HepG2 (cell line): ENCODE results near the gene PRKN. TPM values are rescaled to one million over a fixed set of nuclear protein-coding genes. Genes with fewer than 3 reads are reported as not detected.

ENCODE experiments used
- ATAC-seq: fragments of 200-7000 bp; cut with Tn5 transposase; 3 replicates; pipeline ENCODE4 v1.9.1; 2020; ENCODE audit warnings: mild to moderate bottlenecking, moderate library complexity
- BruUV-seq: library from RNA; stranded (reverse); fragments of 400-500 nt; replicated peaks from 2 replicates; lab custom pipeline; 2021; lab: Mats Ljungman, UMichigan
- CTCF ChIA-PET: fragments of 300-600 bp; formaldehyde crosslinking; extraction: SDS; loops from one replicate; lab custom pipeline; 2021; ENCODE audit warnings: low total read pairs, inconsistent platforms, low intra/inter-chr PET ratio; lab: Yijun Ruan, JAX
- POLR2A ChIA-PET: fragments of 350-600 bp; sonication (Branson Sonifier 250); formaldehyde crosslinking; loops from one replicate; lab custom pipeline; 2020; ENCODE audit warnings: antibody characterized with exemption, inconsistent platforms; lab: Yijun Ruan, JAX
- DNase-seq: peaks from one replicate; pipeline ENCODE4 v3.0.0-alpha.2; 2015; ENCODE audit warnings: low spot score
- FAIRE-seq: peaks from 3 replicates; lab custom pipeline; 2011; peaks lifted over from hg19 to GRCh38; lab: Jason Lieb, UNC
- H2AFZ ChIP-seq: one replicate; pipeline ENCODE4 v1.6.1; 2011; ENCODE audit warnings: low read length, inconsistent platforms
- H3K27ac ChIP-seq: fragments of 300-600 bp; 3 replicates; pipeline ENCODE4 v1.8.0; 2011; ENCODE audit warnings: mixed run types, mild to moderate bottlenecking, mixed read lengths, low read length, inconsistent platforms; ENCODE audit not compliant: insufficient read depth; ENCODE audit errors: extremely low read length
- H3K27me3 ChIP-seq, 2 experiments: fragments of 200-600 bp in 1 of 2; 2 replicates in 1 of 2; 3 replicates in 1 of 2; pipeline versions ENCODE4 v1.6.0 to v1.8.0; 2011; ENCODE audit warnings: low read length in 2 of 2, mild to moderate bottlenecking in 2 of 2, moderate library complexity in 2 of 2, inconsistent platforms in 1 of 2; ENCODE audit not compliant: insufficient read depth in 2 of 2, control insufficient read depth in 1 of 2
- H3K36me3 ChIP-seq, 2 experiments: fragments of 200-600 bp in 1 of 2; replicated peaks in 1 of 2; 2 replicates in 1 of 2; 3 replicates in 1 of 2; pipeline versions ENCODE4 v1.5.1 to v1.8.0; 2011; ENCODE audit warnings: low read length in 2 of 2, inconsistent platforms in 1 of 2; ENCODE audit not compliant: insufficient read depth in 2 of 2, control insufficient read depth in 1 of 2
- H3K4me1 ChIP-seq: 2 replicates; pipeline ENCODE4 v1.5.1; 2012; ENCODE audit warnings: low read length, inconsistent platforms; ENCODE audit not compliant: insufficient read depth
- H3K4me2 ChIP-seq: 2 replicates; pipeline ENCODE4 v1.6.0; 2011; ENCODE audit warnings: low read depth, low read length, inconsistent platforms
- H3K4me3 ChIP-seq, 3 experiments: fragments of 200-600 bp in 1 of 3; sonication (generic), shearing (Covaris generic) in 1 of 3; replicated peaks in 1 of 3; 2 replicates each; pipeline ENCODE4 v1.5.1; 2011 to 2016; ENCODE audit warnings: low read length in 3 of 3, inconsistent platforms in 2 of 3, low read depth in 2 of 3, mild to moderate bottlenecking in 2 of 3, control low read depth in 1 of 3, mixed read lengths in 1 of 3; ENCODE audit not compliant: insufficient read depth in 1 of 3
- H3K79me2 ChIP-seq: one replicate; pipeline ENCODE4 v1.6.1; 2011; ENCODE audit warnings: low read length, inconsistent platforms; ENCODE audit not compliant: insufficient read depth
- H3K9ac ChIP-seq: 2 replicates; pipeline ENCODE4 v1.6.0; 2011; ENCODE audit warnings: mild to moderate bottlenecking, low read depth, low read length, inconsistent platforms; ENCODE audit not compliant: insufficient read depth
- H3K9me3 ChIP-seq: 2 replicates; pipeline ENCODE4 v1.5.1; 2012; ENCODE audit warnings: mild to moderate bottlenecking, low read length
- H4K20me1 ChIP-seq: 2 replicates; pipeline ENCODE4 v1.6.0; 2011; ENCODE audit warnings: inconsistent platforms, mild to moderate bottlenecking, low read length, moderate library complexity; ENCODE audit not compliant: insufficient read depth
- AHR ChIP-seq: IDR thresholded peaks from 2 replicates; pipeline ENCODE4 v1.6.1; 2018; ENCODE audit warnings: missing genetic modification reagents, missing compliant biosample characterization
- CHD2 ChIP-seq: IDR thresholded peaks from 2 replicates; pipeline ENCODE4 v1.6.1; 2011; ENCODE audit warnings: low read depth, low read length, improper control_type of control experiment
- FOXK2 ChIP-seq: fragments of 450-650 bp; IDR thresholded peaks from 2 replicates; pipeline ENCODE4 v1.6.1; 2016
- HMG20A ChIP-seq: IDR thresholded peaks from 2 replicates; pipeline ENCODE4 v1.6.1; 2016; ENCODE audit warnings: borderline replicate concordance
- HNF4G ChIP-seq, 2 experiments: sonication (generic) in 1 of 2; formaldehyde crosslinking in 1 of 2; IDR thresholded peaks; 2 replicates each; pipeline versions ENCODE4 v1.4.0 to v1.6.1; 2011 to 2020; ENCODE audit warnings: borderline replicate concordance in 2 of 2, low read depth in 2 of 2, mild to moderate bottlenecking in 2 of 2, low read length in 1 of 2, missing genetic modification reagents in 1 of 2, moderate library complexity in 1 of 2
- HOXA3 ChIP-seq: sonication (generic); formaldehyde crosslinking; IDR thresholded peaks from 2 replicates; pipeline ENCODE4 v1.5.0; 2020; ENCODE audit warnings: missing genetic modification reagents
- SSRP1 ChIP-seq: IDR thresholded peaks from 2 replicates; pipeline ENCODE4 v1.6.1; 2016; ENCODE audit warnings: control low read depth
- STAT5B ChIP-seq: sonication (generic); formaldehyde crosslinking; IDR thresholded peaks from 2 replicates; pipeline ENCODE4 v1.4.0; 2020; ENCODE audit warnings: missing genetic modification reagents
- TBP ChIP-seq: sonication (generic); formaldehyde crosslinking; IDR thresholded peaks from 2 replicates; pipeline ENCODE4 v1.5.0; 2020; ENCODE audit warnings: missing genetic modification reagents
- TEAD2 ChIP-seq: sonication (generic); formaldehyde crosslinking; IDR thresholded peaks from 2 replicates; pipeline ENCODE4 v1.9.0; 2021; ENCODE audit warnings: missing genetic modification reagents
- THAP7 ChIP-seq: sonication (generic); formaldehyde crosslinking; IDR thresholded peaks from 2 replicates; pipeline ENCODE4 v1.8.1; 2023; ENCODE audit warnings: mild to moderate bottlenecking, missing genetic modification reagents
- ZBTB42 ChIP-seq: sonication (generic); formaldehyde crosslinking; IDR thresholded peaks from 2 replicates; pipeline ENCODE4 v1.5.0; 2020; ENCODE audit warnings: mild to moderate bottlenecking, missing genetic modification reagents
- ZFYVE20 ChIP-seq: sonication (generic); formaldehyde crosslinking; IDR thresholded peaks from 2 replicates; pipeline ENCODE4 v1.8.0; 2023; ENCODE audit warnings: low read depth, mild to moderate bottlenecking, moderate library complexity, missing genetic modification reagents, borderline replicate concordance
- ZNF326 ChIP-seq: sonication (generic); formaldehyde crosslinking; IDR thresholded peaks from 2 replicates; pipeline ENCODE4 v1.4.0; 2020; ENCODE audit warnings: missing genetic modification reagents, borderline replicate concordance
- WGBS: methylation state at CpG from one replicate; pipeline ENCODE4 v1.1.6; 2017; ENCODE audit warnings: low lambda C conversion rate; 5-methylcytosine and 5-hydroxymethylcytosine counted together
- in situ Hi-C: cut with HindIII; loops from 2 replicates; pipeline ENCODE4 v1.10.0; 2017; ENCODE audit warnings: low pct_unique_long_range_greater_than_20kb; ENCODE audit not compliant: extremely low pct_ligation_motif_present
- intact Hi-C: fragments of 100-400 bp; cut with micrococcal nuclease; formaldehyde crosslinking; loops from one replicate; pipeline ENCODE4 v1.10.0; 2022; ENCODE audit not compliant: unreplicated experiment
- polyA plus RNA-seq, 8 experiments: library from polyadenylated mRNA; depleted of rRNA in 3 of 8; stranded (reverse) in 7 of 8; unstranded in 1 of 8; fragments of >200 nt; fragmentation: Illumina TruSeq in 4 of 8; extraction: Trizol in 4 of 8; gene quantifications; 2 replicates each; pipeline versions ENCODE4 v1.2.1 to v1.2.3, GENCODE V29; 2011 to 2016; ENCODE audit warnings: low read depth in 4 of 8, missing spikeins in 1 of 8, mixed read lengths in 1 of 8; ENCODE audit not compliant: insufficient read depth in 1 of 8
- total RNA-seq, 5 experiments: library from RNA; depleted of rRNA; stranded (reverse); fragments of >200 nt; fragmentation: Illumina TruSeq; extraction: Trizol; gene quantifications; 2 replicates each; pipeline ENCODE4 v1.2.3, GENCODE V29; 2016; ENCODE audit warnings: low read depth in 1 of 5
- TF ChIP-seq, protein P1 (sequence below): sonication (generic); formaldehyde crosslinking; IDR thresholded peaks from 2 replicates; pipeline ENCODE4 v1.9.0; 2021; ENCODE audit warnings: missing genetic modification reagents, mild to moderate bottlenecking, borderline replicate concordance
- TF ChIP-seq, protein P2 (sequence below): IDR thresholded peaks from 2 replicates; pipeline ENCODE4 v1.6.1; 2016; ENCODE audit warnings: mild to moderate bottlenecking
- TF ChIP-seq, protein P3 (sequence below): sonication (generic); formaldehyde crosslinking; conservative IDR thresholded peaks from 2 replicates; pipeline ENCODE4 v1.4.0; 2020; ENCODE audit warnings: missing genetic modification reagents

PRKN gene
- total and polyA plus RNA-seq, 2 of the 13 experiments (the other 11 are each of a cell fraction or from before 2014, with no cell fraction given): 0.31 to 0.44 TPM

DNA sequence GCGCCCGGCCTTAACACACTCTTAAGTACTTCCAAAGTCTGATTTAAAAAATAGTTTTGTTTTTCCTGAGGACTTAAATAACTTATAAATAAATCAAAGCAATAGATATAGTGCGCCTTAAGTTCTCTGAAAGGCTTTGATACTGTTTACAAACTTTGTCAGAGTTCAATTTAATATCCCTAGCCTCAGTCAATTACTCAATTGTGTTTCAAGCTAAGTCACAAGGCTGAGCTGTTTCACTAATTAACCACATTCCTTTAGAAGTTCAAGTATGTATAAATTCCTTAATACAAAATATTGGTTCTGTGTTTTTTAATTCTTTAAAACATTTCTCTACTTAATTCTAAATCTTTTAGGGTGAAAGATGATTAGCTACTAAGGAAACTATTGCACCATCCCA lies 1275.3 kb downstream of the PRKN start (continued):
- TF ChIP-seq HNF4G (IDR thresholded peaks at IDR 0.05; ENCODE audit: borderline replicate concordance, low read depth, low read length): no peak
- TF ChIP-seq HNF4G (CRISPR knock-in tag; IDR thresholded peaks at IDR 0.05; ENCODE audit: borderline replicate concordance, low read depth): no peak
- TF ChIP-seq HMG20A (CRISPR knock-in tag): no peak
- TF ChIP-seq FOXK2: no peak
- no peak for TF ChIP-seq AHR (CRISPR knock-in tag)
- no peak for TF ChIP-seq SSRP1 (CRISPR knock-in tag)
- no peak for TF ChIP-seq CHD2

DNA sequence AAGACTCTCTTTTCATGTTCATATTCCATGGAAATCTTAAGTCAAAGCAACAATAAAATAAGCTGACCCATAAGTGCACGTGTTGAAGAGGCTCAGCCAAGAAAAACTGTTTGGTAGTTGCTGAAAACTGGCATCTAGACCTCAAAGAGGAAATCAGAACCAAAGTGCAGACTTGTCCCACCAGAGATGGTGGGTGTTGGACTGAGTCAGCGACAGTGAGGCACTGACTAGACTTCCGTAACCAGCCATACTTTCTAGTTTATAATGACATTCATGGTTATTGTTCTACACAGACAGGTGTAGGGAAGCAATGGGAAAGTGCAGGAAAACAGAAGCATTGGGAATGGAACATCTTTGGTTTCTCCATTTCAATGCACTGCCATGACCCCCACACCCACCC lies 1278.0 kb downstream of the PRKN start:
- 45% methylated on average over 3 of the region's 3 CpGs for WGBS
- no peak for FAIRE-seq
- no peaks in the 10 kb centered on the region for H3K9me3 ChIP-seq
- H3K36me3 ChIP-seq: no peaks in the 10 kb centered on the region
- no peaks in the 10 kb centered on the region; the same call in 1 of the 2 replicates for H4K20me1 ChIP-seq
- peaks cover 0 to 23% of the 10 kb centered on the region in 2 experiments; a peak in 4 of 5 replicates for H3K27me3 ChIP-seq
- H3K9ac ChIP-seq: no peak overlapping the region
- no TSS peak for BruUV-seq
- in situ Hi-C loops (no loop called here), intact Hi-C loops (no loop called here)
- H3K27ac ChIP-seq: no peak overlapping the region
- ChIA-PET POLR2A (no interaction called here), CTCF (no interaction called here)
- H3K4me2 ChIP-seq: no peak overlapping the region
- no peaks in the 10 kb centered on the region for H3K79me2 ChIP-seq
- DNase-seq: no peak
- no peak for ATAC-seq
- no peak overlapping the region for H3K4me3 ChIP-seq
- H3K4me1 ChIP-seq: no peaks in the 10 kb centered on the region
- H2AFZ ChIP-seq: no peak overlapping the region
- no peak for TF ChIP-seq TEAD2
- TF ChIP-seq FOXK2: no peak
- TF ChIP-seq, protein P1, sequence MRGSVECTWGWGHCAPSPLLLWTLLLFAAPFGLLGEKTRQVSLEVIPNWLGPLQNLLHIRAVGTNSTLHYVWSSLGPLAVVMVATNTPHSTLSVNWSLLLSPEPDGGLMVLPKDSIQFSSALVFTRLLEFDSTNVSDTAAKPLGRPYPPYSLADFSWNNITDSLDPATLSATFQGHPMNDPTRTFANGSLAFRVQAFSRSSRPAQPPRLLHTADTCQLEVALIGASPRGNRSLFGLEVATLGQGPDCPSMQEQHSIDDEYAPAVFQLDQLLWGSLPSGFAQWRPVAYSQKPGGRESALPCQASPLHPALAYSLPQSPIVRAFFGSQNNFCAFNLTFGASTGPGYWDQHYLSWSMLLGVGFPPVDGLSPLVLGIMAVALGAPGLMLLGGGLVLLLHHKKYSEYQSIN (CRISPR knock-in tag): no peak
- TF ChIP-seq, protein P2, sequence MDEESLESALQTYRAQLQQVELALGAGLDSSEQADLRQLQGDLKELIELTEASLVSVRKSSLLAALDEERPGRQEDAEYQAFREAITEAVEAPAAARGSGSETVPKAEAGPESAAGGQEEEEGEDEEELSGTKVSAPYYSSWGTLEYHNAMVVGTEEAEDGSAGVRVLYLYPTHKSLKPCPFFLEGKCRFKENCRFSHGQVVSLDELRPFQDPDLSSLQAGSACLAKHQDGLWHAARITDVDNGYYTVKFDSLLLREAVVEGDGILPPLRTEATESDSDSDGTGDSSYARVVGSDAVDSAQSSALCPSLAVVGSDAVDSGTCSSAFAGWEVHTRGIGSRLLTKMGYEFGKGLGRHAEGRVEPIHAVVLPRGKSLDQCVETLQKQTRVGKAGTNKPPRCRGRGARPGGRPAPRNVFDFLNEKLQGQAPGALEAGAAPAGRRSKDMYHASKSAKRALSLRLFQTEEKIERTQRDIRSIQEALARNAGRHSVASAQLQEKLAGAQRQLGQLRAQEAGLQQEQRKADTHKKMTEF: no peak
- TF ChIP-seq, protein P3, sequence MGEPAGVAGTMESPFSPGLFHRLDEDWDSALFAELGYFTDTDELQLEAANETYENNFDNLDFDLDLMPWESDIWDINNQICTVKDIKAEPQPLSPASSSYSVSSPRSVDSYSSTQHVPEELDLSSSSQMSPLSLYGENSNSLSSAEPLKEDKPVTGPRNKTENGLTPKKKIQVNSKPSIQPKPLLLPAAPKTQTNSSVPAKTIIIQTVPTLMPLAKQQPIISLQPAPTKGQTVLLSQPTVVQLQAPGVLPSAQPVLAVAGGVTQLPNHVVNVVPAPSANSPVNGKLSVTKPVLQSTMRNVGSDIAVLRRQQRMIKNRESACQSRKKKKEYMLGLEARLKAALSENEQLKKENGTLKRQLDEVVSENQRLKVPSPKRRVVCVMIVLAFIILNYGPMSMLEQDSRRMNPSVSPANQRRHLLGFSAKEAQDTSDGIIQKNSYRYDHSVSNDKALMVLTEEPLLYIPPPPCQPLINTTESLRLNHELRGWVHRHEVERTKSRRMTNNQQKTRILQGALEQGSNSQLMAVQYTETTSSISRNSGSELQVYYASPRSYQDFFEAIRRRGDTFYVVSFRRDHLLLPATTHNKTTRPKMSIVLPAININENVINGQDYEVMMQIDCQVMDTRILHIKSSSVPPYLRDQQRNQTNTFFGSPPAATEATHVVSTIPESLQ: no peak
- TF ChIP-seq TBP: no peak
- no peak for TF ChIP-seq THAP7 (CRISPR knock-in tag)
- no peak for TF ChIP-seq ZNF326 (CRISPR knock-in tag)
- TF ChIP-seq ZFYVE20: no peak
- no peak for TF ChIP-seq ZBTB42 (CRISPR knock-in tag)
- TF ChIP-seq STAT5B (CRISPR knock-in tag): no peak
- TF ChIP-seq HOXA3 (CRISPR knock-in tag): no peak
